Uterus (tissue), 4 donors: ENCODE data around the gene TMEM86A. TPM values are rescaled to one million over a fixed set of nuclear protein-coding genes. Genes with fewer than 3 reads are reported as not detected.

Source experiments
- DNase-seq, 2 donors: peaks; one replicate each; pipeline ENCODE4 v3.0.0-alpha.2; 2019 to 2020
- H3K27ac ChIP-seq, 2 donors: fragments of 200-600 bp; sonication (generic); 1 replicate in 1 of 2; 2 replicates in 1 of 2; pipeline ENCODE4 v1.5.1; 2016 to 2018
- H3K27me3 ChIP-seq, 2 donors: fragments of 200-600 bp; sonication (generic); one replicate each; pipeline ENCODE4 v1.5.1; 2018 to 2019; ENCODE audit warnings: control low read depth in 1 of 2
- H3K36me3 ChIP-seq, 2 donors: fragments of 200-600 bp; sonication (generic); one replicate each; pipeline ENCODE4 v1.5.1; 2019; ENCODE audit warnings: control low read depth in 1 of 2
- H3K4me1 ChIP-seq, 2 donors: fragments of 200-600 bp; sonication (generic); one replicate each; pipeline ENCODE4 v1.5.1; 2018 to 2019; ENCODE audit warnings: control low read depth in 1 of 2
- H3K4me3 ChIP-seq, 2 donors: fragments of 200-600 bp; sonication (generic); 1 replicate in 1 of 2; 2 replicates in 1 of 2; pipeline ENCODE4 v1.5.1; 2018 to 2019; ENCODE audit warnings: mild to moderate bottlenecking in 1 of 2
- H3K9me3 ChIP-seq, 2 donors: fragments of 200-600 bp; sonication (generic); one replicate each; pipeline ENCODE4 v1.5.1; 2019; ENCODE audit warnings: control low read depth in 1 of 2
- POLR2A ChIP-seq, 2 donors: fragments of 450-650 bp; IDR thresholded peaks; one replicate each; pipeline ENCODE4 v1.6.1; 2016; ENCODE audit warnings: antibody characterized with exemption in 2 of 2, mild to moderate bottlenecking in 1 of 2, moderate library complexity in 1 of 2
- intact Hi-C: fragments of 100-400 bp; cut with DNase I; formaldehyde crosslinking; loops from one replicate; pipeline ENCODE4 v1.15.1; 2023; ENCODE audit warnings: low total_unique reads
- total RNA-seq, 4 donors: library from RNA; depleted of rRNA in 3 of 4; stranded (reverse); fragments of >200 nt in 3 of 4; gene quantifications; one replicate each; pipeline versions ENCODE4 v1.1.0 to v1.2.4, GENCODE V29; 2014 to 2023
- TF ChIP-seq, protein P1 (sequence below), 4 experiments: fragments of 200-600 bp in 2 of 4; fragments of 450-650 bp in 2 of 4; sonication (generic) in 2 of 4; IDR thresholded peaks; one replicate each; pipeline ENCODE4 v1.5.1; 2016 to 2019; ENCODE audit warnings: antibody characterized with exemption in 4 of 4, mild to moderate bottlenecking in 2 of 4, moderate library complexity in 1 of 4
- donor health status: DM: yes; HTN: yes; CAD: no.

TMEM86A gene
- total RNA-seq, 4 donors from 2014 or later: 1.3 to 3.9 (median 3.3) TPM

DNA sequence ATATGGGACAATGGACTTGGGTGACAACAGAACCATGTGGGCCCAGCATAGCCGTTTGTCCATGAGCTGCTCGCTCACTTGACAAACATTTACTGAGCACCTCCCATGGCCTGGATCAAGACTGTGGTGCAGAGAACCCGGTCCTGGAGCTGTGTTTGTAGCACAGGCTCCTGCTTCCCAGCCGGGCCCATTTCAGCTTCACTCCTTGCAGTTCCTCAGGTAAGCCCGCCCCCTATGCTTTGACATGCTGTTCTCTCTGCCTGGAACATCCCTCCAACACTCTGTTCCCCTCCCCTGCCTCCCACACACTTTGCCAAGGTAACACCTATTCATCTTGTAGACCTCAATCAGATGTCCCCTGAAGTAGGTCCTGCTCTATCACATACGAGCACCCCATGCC lies 46.7 kb downstream of the TMEM86A start:
- H3K27me3 ChIP-seq: no peaks in the 10 kb centered on the region
- H3K4me3 ChIP-seq: no peak overlapping the region
- no peak for DNase-seq
- no peaks in the 10 kb centered on the region for H3K4me1 ChIP-seq
- H3K36me3 ChIP-seq: no peaks in the 10 kb centered on the region
- TF ChIP-seq, protein P1, sequence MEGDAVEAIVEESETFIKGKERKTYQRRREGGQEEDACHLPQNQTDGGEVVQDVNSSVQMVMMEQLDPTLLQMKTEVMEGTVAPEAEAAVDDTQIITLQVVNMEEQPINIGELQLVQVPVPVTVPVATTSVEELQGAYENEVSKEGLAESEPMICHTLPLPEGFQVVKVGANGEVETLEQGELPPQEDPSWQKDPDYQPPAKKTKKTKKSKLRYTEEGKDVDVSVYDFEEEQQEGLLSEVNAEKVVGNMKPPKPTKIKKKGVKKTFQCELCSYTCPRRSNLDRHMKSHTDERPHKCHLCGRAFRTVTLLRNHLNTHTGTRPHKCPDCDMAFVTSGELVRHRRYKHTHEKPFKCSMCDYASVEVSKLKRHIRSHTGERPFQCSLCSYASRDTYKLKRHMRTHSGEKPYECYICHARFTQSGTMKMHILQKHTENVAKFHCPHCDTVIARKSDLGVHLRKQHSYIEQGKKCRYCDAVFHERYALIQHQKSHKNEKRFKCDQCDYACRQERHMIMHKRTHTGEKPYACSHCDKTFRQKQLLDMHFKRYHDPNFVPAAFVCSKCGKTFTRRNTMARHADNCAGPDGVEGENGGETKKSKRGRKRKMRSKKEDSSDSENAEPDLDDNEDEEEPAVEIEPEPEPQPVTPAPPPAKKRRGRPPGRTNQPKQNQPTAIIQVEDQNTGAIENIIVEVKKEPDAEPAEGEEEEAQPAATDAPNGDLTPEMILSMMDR (IDR thresholded peaks at IDR 0.05): no peak
- no peak for TF ChIP-seq POLR2A (IDR thresholded peaks at IDR 0.05)
- H3K9me3 ChIP-seq: no peaks in the 10 kb centered on the region
- intact Hi-C loops: no loop called here
- no peak overlapping the region for H3K27ac ChIP-seq

DNA sequence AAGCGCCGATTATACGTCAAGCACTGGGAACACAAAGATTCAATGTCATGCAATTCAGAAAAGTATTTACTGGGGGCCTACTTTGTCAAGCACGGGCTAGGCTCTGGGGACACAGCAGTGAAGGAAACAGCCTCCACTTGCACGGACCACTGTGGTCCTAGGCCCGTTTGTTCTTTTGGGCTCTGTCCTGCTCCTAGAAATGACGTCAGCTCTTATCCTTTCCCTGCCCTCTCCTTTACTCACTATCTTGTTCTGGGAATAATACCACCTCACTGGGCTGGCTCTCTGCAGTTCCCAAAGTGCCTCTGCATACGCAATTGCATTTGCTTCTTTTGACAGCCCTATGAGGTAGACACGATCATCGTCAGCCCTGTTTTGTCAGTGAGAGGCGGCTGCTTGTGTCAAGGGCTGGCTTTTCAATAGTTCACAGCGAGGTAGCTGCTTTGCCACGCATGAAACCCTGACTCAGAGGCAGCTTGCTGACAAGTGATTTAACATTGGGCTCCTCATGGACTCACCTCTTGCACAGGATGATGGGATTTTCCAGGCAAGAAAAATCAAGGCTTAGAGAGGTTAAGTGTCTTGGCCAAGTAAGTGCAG lies 50.3 kb downstream of the TMEM86A start:
- Histone ChIP-seq H3K27me3 (no peaks in the 10 kb centered on the region), H3K4me1 (no peaks in the 10 kb centered on the region), H3K4me3 (no peak overlapping the region), H3K27ac (no peak overlapping the region), H3K9me3 (no peaks in the 10 kb centered on the region), H3K36me3 (no peaks in the 10 kb centered on the region)
- DNase-seq: no peak
- TF ChIP-seq POLR2A (IDR thresholded peaks at IDR 0.05): no peak
- TF ChIP-seq, protein P1 (IDR thresholded peaks at IDR 0.05): no peak
- intact Hi-C loops: no loop called here

DNA sequence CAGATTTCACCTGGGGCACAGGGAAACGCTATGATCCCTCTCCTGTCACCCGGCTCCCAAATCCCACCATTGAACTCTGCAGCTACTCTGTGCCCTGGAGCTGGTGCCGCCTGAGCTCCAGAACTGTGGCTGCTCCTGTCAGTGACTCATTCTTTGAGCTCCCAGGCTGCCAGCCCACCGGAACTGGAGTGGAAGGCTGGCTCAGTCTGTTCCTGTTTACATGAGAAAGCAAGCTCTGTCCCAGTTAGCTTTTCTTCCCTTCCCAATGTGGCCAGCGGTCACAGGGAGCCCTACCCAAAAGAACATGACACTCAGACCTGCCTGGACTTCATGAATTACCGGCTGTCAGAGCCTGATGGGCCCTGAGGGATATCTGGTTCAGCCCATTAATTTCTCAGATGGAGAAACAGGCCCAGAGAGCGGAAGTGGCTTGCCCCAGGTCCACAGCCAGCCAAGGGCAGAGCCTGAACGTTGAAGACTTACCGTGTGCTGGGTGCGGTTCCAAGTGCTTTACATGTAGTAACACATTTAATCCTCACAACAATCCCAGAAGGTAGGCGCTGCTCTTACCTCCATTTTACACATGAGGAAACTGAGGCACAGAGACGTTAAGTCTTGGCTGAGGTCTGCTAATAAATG lies 51.2 kb downstream of the TMEM86A start:
- no peak overlapping the region for H3K4me3 ChIP-seq
- H3K27ac ChIP-seq: no peak overlapping the region
- H3K27me3 ChIP-seq: no peaks in the 10 kb centered on the region
- intact Hi-C loops: no loop called here
- DNase-seq: no peak
- H3K4me1 ChIP-seq: no peaks in the 10 kb centered on the region
- no peaks in the 10 kb centered on the region for H3K36me3 ChIP-seq
- no peaks in the 10 kb centered on the region for H3K9me3 ChIP-seq
- TF ChIP-seq, protein P1 (IDR thresholded peaks at IDR 0.05): no peak
- no peak for TF ChIP-seq POLR2A (IDR thresholded peaks at IDR 0.05)

DNA sequence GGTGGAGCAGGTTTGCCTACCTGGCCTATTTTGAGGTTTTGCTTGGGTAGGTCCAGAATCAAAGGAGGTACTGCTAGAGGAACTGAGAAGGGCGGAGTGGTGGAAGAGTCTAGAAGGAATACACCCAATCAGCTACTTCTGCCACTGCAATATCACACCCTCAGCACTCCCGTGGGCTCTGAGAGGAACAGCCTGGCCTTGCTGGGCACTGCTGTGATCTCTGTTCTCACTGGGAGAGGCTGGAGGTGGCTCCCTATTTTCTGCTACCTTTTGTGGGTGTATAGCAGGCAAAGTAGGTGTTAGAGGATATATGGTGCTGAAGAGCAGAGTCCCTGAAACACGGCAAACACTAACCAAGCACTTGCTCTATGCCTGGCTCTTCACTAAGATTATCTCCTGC lies 52.4 kb downstream of the TMEM86A start:
- Histone ChIP-seq H3K4me3 (no peak overlapping the region), H3K36me3 (no peaks in the 10 kb centered on the region), H3K9me3 (no peaks in the 10 kb centered on the region), H3K4me1 (no peaks in the 10 kb centered on the region), H3K27me3 (no peaks in the 10 kb centered on the region), H3K27ac (no peak overlapping the region)
- no peak for DNase-seq
- TF ChIP-seq, protein P1 (IDR thresholded peaks at IDR 0.05): no peak
- no peak for TF ChIP-seq POLR2A (IDR thresholded peaks at IDR 0.05)
- intact Hi-C loops: no loop called here

DNA sequence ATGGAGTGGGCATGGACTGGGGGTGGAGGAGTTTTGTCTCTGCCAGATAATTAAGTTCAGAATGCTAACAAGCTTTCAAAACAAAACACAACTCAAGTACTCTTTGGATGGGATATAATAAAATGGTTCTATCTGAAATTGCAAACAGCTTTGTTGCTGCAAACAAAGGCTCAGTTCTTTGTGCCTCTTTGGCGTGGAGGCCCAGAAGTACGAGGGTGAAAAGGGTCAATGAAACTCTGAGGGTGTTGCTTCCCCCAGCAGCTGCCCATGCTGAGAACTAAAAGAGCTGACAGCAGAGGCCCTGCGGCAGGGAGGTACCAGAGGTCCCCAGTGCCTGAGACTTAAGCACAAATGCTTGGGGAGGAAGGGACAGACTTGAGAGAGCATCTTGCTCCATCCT lies 53.9 kb downstream of the TMEM86A start:
- intact Hi-C loops: no loop called here
- no peaks in the 10 kb centered on the region for H3K27me3 ChIP-seq

More for the DNA sequence above, 53.9 kb downstream of the TMEM86A start:
- Histone ChIP-seq H3K9me3 (no peaks in the 10 kb centered on the region), H3K36me3 (no peaks in the 10 kb centered on the region), H3K27ac (no peak overlapping the region), H3K4me3 (no peak overlapping the region), H3K4me1 (no peaks in the 10 kb centered on the region)
- DNase-seq: no peak
- TF ChIP-seq POLR2A (IDR thresholded peaks at IDR 0.05): no peak
- TF ChIP-seq, protein P1 (IDR thresholded peaks at IDR 0.05): no peak
